Muscle of back (tissue), 11 donors: ENCODE results near the gene CHGA. TPM values are rescaled to one million over a fixed set of nuclear protein-coding genes. Genes with fewer than 3 reads are reported as not detected.

Source experiments
- DNase-seq, 3 donors: peaks; one replicate each; pipeline versions ENCODE4 v3.0.0 to v3.0.0-alpha.2; 2013
- polyA plus RNA-seq, 10 donors: library from polyadenylated mRNA; unstranded; fragments of 120-200 nt; gene quantifications; one replicate each; pipeline ENCODE4 v1.2.1, GENCODE V29; 2013; ENCODE audit not compliant: insufficient read length in 10 of 10

The CHGA gene
- polyA plus RNA-seq, 10 donors: 0.22 to 2.1 (median 0.74) TPM; not detected in 6

- no peak for DNase-seq
These were observed 37.1 kb downstream of the CHGA start for GRCh38 chr14:92959761-92960680.

DNA sequence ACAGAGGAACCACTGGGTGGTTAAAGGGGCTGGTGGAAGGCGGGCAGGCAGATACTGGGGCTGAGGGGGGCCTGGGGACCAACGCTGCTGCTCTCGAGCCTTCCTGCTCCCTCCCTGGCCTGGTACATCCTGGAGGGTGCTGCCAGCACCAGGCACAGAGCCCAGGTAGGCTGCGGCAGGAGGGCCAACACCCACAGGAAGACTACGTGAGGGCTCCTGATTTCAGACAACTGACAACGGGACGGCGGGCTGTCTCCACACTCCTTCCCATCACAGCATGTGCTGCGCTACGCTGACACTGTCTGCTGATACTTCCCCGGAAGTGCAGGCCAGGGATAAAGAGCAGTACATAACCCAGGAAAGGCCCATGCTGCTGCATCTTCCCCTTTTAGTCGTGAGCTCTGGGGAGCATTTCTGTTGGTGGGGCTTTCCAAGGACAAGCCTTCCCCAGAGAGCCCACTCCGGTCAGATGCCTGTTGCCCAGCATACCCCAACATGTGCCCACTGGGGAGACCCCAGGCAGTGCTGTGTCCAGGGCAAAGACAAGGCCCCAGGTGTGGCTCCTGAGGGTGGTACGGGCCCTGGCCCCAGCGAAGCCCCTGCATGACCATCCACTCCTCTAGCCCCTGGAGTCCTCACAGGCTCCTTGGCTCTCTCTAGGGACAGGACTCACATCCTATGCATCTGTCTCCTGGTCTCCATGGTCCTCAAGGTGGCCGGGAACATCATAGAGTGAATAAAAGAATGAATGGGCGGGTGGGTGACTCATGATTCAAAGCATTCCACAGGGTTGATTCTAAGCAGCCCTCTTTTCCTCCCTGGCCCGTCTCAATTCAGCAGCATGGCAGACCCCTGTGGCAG is 38.0 kb downstream of the CHGA start:
- DNase-seq: no peak

- DNase-seq: no peak
These were observed 38.6 kb downstream of the CHGA start for GRCh38 chr14:92961567-92961855.

GRCh38 chr14:92962031-92962830 is 39.3 kb downstream of the CHGA start:
- DNase-seq: no peak

- DNase-seq: no peak
These were observed 39.8 kb downstream of the CHGA start for GRCh38 chr14:92962831-92963095.

- no peak for DNase-seq
These were observed 40.6 kb downstream of the CHGA start for GRCh38 chr14:92963301-92964123.

DNA sequence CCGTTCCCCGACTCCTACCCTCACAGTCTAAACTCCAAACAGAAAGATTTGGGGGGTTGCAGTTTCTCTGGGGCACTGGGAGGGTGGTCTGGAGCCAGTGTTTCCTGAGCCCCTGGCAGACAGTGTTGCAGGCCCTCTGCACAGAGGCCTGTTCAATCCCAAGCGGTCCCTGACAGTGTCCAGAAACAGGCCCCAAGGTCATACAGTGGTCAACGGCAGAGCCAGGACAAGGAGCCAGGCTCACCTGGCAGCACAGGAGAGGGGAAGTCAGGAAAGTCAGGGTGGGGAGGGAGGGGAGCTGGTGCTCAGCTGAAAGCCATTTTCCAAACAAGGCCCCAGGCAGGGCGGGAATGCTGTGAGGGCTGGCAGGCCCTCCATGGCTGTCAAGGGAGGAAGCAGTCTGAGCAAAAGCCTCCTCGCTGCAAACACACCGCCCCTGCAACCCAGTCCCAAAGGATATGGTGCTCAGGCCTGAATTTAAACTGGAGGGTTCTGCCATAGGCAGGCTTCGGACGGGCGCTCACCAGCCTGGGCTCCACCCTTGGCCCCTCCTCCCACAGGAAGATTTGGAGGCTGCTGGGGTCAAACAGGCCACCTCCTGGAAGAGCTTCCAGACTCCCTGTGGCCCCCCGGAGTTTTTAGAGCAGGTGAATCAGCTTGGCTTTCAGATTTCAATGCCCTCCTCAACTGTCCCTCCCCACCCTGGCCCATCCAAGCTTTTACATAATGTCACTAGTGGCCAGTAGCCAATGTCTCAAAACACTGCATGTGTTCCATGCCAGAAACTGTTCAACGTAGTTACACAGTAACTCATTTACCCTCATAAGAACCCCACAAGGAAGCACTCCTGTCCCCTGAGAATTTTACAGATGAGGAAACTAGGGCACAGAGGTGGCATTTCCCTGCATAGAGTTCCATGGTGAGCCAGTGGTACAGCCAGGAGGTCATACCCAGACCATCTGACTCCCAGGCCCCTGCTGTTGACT is 41.5 kb downstream of the CHGA start:
- DNase-seq: no peak

DNA sequence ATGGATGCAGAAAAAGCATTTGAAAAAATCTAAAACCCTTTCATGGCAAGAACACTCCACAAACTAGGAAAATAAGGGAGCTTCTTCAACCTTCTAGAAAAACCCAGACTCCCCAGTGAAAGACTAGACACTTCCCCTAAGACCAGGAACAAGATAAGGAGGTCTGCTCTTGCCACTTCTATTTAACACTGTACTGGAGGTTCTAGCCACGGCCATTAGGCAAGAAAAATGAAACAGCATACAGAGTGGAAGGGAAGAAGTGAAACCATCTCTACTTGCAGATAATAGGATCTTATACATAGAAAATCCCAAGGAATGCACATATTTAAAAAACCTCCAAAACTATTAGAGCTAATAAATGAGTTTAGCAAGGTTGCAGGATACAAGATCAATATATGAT is 42.3 kb downstream of the CHGA start:
- DNase-seq: no peak

GRCh38 chr14:92967346-92967926 is 44.5 kb downstream of the CHGA start:
- DNase-seq: no peak

DNA sequence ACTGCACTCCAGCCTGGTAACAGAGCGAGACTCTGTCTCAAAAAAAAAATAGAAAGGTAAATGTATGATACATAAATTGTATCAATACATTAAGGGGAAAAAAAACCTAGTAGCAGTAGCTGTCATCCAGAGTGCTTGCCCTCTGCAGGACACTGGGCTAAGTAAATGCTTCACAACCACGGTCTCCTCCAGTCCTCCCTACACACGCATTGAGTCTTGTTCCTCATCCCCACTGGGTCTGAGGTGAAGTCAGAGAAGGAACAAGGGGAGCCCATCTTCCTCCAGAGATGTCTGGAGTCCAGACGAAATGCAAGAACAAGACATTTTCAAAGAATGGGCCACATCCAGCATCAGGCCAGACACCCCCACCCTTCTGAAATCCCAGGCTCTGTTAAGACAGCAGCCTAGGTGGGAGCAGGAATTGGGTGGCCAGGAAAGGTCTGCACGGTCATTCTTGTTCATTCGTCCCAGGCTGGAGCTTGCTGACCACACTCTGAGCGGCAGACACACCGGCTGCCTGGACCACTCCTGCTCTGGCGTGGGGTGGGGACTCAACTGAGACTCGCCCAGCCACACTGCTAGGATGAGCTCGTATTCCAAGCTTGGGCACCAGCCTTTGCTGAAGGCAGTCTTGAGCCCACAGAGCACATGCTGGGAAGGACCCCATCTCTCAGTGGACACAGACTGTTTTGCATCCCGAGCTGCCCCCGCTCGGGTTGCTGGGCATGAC is 45.5 kb downstream of the CHGA start:
- no peak for DNase-seq

GRCh38 chr14:92969430-92969829 is 46.5 kb downstream of the CHGA start:
- DNase-seq: no peak

DNA sequence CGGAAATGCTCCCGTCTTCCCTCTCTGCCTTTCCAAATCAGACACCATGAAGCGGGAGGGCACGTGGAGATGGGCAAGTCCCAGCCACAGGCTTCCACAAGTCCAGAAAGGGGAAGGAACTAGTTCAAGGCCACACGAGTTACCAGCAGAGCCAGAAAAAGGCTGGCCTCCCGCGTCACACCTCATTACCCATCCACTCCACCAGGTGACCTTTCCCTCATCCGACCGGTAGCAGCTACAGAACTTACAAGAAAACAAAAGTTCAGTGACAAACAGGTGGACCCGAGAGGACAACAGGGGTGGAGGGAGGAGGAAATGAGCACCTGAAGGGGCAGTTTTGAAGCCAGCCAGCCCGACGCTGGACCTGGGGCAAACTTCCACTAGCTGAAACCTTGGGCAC is 46.9 kb downstream of the CHGA start:
- DNase-seq: no peak

DNA sequence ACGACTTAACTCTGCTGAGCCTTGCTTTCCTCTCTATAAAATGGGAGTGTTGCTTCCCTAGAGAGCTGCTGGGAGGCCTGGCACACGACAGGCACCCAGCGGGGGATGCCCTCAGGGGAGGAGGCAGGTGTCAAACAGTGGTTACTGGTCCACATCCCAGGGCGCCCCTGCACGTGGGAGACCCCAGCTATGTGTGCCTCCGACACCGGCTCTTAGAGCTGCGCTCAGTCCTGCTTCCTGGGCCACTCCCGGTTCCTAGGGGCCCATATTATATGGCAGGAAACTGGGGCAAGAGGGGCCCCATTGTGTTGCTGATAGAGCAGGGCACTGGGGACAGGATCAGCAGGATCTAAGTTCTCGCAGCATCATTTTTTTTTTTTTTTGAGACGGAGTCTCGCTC is 47.3 kb downstream of the CHGA start:
- DNase-seq: no peak

GRCh38 chr14:92971601-92972180 is 48.7 kb downstream of the CHGA start:
- DNase-seq: no peak

- no peak for DNase-seq
These were observed 50.4 kb downstream of the CHGA start for GRCh38 chr14:92973261-92973797.

GRCh38 chr14:92973798-92974372 is 50.9 kb downstream of the CHGA start:
- no peak for DNase-seq

DNA sequence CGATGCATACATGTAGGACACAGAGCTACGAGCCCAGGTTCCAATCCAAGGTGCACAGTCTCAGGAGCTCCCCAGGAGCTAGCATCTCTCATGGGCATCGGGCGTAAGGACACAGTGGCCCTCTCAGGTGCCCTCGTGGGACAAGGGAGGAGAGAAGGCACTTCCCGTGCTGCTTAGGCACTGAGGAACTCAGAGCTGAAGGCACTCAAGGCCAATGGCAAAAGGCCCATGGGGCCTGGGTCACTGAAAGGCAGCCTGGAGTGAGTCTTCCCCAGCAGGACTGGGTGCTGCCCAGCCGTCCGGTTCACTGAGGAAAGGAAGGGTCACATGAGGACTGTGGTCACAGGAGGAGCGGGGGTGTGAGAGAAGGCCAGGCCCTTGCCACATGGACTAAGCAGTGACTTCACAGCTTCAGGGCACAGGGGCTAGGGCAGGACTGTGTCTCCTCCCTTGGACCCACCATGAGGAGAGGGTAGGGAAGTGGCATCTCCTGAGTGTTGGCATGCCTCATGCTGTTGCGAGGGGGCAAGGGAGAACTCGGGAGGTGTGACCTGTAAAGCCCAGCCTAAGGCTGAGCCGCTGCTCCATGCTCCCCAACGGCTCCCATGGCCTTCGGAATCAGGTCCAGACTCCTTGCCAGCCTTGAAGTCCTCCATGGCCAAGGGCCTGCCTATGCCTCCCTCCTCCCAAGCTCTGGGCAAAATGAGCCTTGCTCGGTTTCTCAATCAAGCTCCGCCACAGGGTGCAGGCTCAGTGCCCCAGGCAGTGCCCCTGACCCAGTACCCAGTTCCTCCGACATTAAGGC is 51.8 kb downstream of the CHGA start:
- no peak for DNase-seq
